Astrocyte (in vitro differentiated cells and primary cell): Measurements from ENCODE around the gene MASP1. TPM values are rescaled to one million over a fixed set of nuclear protein-coding genes. Genes with fewer than 3 reads are reported as not detected.

Source experiments
- DNase-seq: peaks from one replicate; pipeline ENCODE4 v3.0.0-alpha.2; 2010; ENCODE audit warnings: low read depth
- FAIRE-seq: peaks from 2 replicates; lab custom pipeline; 2011; peaks lifted over from hg19 to GRCh38; lab: Jason Lieb, UNC
- H2AFZ ChIP-seq: 2 replicates; pipeline ENCODE4 v1.6.0; 2012; ENCODE audit warnings: low read depth, low read length, inconsistent platforms
- H3K27ac ChIP-seq: 2 replicates; pipeline ENCODE4 v1.5.1; 2011; ENCODE audit warnings: low read depth, low read length, inconsistent platforms
- H3K27me3 ChIP-seq: 2 replicates; pipeline ENCODE4 v1.6.0; 2011; ENCODE audit warnings: low read length, inconsistent platforms; ENCODE audit not compliant: insufficient read depth
- H3K36me3 ChIP-seq: 2 replicates; pipeline ENCODE4 v1.5.1; 2011; ENCODE audit warnings: low read length, inconsistent platforms; ENCODE audit not compliant: insufficient read depth
- H3K4me1 ChIP-seq: 2 replicates; pipeline ENCODE4 v1.5.1; 2011; ENCODE audit warnings: low read length, inconsistent platforms; ENCODE audit not compliant: insufficient read depth
- H3K4me2 ChIP-seq: 2 replicates; pipeline ENCODE4 v1.6.0; 2012; ENCODE audit warnings: low read length, inconsistent platforms
- H3K4me3 ChIP-seq: 2 replicates; pipeline ENCODE4 v1.5.1; 2011; ENCODE audit warnings: low read depth, mild to moderate bottlenecking, low read length, inconsistent platforms; ENCODE audit not compliant: insufficient read depth
- H3K79me2 ChIP-seq: 2 replicates; pipeline ENCODE4 v1.6.0; 2012; ENCODE audit warnings: mild to moderate bottlenecking, low read length, inconsistent platforms; ENCODE audit not compliant: insufficient read depth
- H3K9ac ChIP-seq: 2 replicates; pipeline ENCODE4 v1.6.0; 2012; ENCODE audit warnings: mild to moderate bottlenecking, low read length, inconsistent platforms
- H3K9me3 ChIP-seq: 2 replicates; pipeline ENCODE4 v1.5.1; 2012; ENCODE audit warnings: low read depth, mild to moderate bottlenecking, low read length, inconsistent platforms; ENCODE audit not compliant: insufficient read depth
- H4K20me1 ChIP-seq: 2 replicates; pipeline ENCODE4 v1.6.0; 2012; ENCODE audit warnings: low read length, inconsistent platforms; ENCODE audit not compliant: insufficient read depth
- H3K27ac Mint-ChIP-seq: one replicate; pipeline ENCODE4 v1.8.0; 2021; ENCODE audit warnings: mild to moderate bottlenecking, mixed read lengths; ENCODE audit not compliant: unreplicated experiment
- H3K27me3 Mint-ChIP-seq: one replicate; pipeline ENCODE4 v1.8.0; 2021; ENCODE audit warnings: low read depth, mixed read lengths; ENCODE audit not compliant: unreplicated experiment
- H3K36me3 Mint-ChIP-seq: one replicate; pipeline ENCODE4 v1.8.0; 2021; ENCODE audit warnings: low read depth, mixed read lengths; ENCODE audit not compliant: unreplicated experiment
- H3K4me1 Mint-ChIP-seq: one replicate; pipeline ENCODE4 v1.8.0; 2021; ENCODE audit warnings: low read depth, mixed read lengths; ENCODE audit not compliant: unreplicated experiment
- H3K4me3 Mint-ChIP-seq: one replicate; pipeline ENCODE4 v1.8.0; 2021; ENCODE audit warnings: mild to moderate bottlenecking, moderate library complexity, mixed read lengths; ENCODE audit not compliant: unreplicated experiment
- H3K9me3 Mint-ChIP-seq: one replicate; pipeline ENCODE4 v1.8.0; 2021; ENCODE audit warnings: mild to moderate bottlenecking, mixed read lengths; ENCODE audit not compliant: unreplicated experiment
- CTCF ChIP-seq: IDR thresholded peaks from 2 replicates; pipeline ENCODE4 v1.5.1; 2011; ENCODE audit warnings: low read depth, mild to moderate bottlenecking, inconsistent platforms, low read length, moderate library complexity; ENCODE audit not compliant: insufficient read depth
- EZH2 ChIP-seq: IDR thresholded peaks from 2 replicates; pipeline ENCODE4 v1.6.1; 2012; ENCODE audit warnings: mild to moderate bottlenecking, low read length, inconsistent platforms; ENCODE audit not compliant: insufficient read depth
- total RNA-seq: library from RNA; stranded (reverse); gene quantifications from 2 replicates; pipeline ENCODE4 v1.2.1, GENCODE V29; 2021

The MASP1 gene
- total RNA-seq, 1 donor from 2014 or later, result 0.79 TPM

DNA sequence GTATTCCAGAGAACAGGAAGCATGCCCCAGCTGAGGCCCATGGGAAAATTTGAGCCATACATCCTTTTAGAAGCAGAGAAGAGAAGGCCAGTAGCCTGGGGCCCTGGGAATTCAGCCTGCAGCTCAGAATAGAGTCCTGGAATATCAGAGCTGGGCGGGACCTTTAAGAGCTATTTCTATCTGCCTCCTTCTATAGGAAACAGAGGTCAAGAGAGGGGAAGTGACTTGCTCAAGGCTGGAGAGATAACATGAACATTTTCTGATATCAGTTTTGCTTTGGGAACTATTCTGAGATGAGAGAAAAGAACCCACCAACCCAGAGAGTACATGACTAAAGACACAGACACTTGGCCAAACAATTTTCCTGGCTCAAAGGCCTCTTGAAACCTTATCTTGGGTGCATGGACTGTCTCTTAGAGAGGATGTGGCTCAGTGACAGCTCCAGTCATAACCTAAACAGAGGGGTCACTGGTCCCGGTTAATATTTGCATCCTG is 26.0 kb downstream of the MASP1 start:
- H3K79me2 ChIP-seq, result no peaks in the 10 kb centered on the region
- peaks cover 7% of the 10 kb centered on the region for H3K9me3 ChIP-seq
- peak overlapping the region; percentile 49 for H3K4me2 ChIP-seq
- H3K4me3 ChIP-seq, result no peak overlapping the region
- H3K4me3 Mint-ChIP-seq, result no peak overlapping the region
- no peaks in the 10 kb centered on the region for H4K20me1 ChIP-seq
- H3K9me3 Mint-ChIP-seq, result peaks cover 13% of the 10 kb centered on the region
- peaks cover 34% of the 10 kb centered on the region for H3K4me1 Mint-ChIP-seq
- H3K27me3 ChIP-seq, result no peaks in the 10 kb centered on the region
- TF ChIP-seq CTCF (no peak), EZH2 (no peak)
- H3K9ac ChIP-seq, result no peak overlapping the region
- no peaks in the 10 kb centered on the region for H3K36me3 ChIP-seq
- H3K36me3 Mint-ChIP-seq, result no peaks in the 10 kb centered on the region
- FAIRE-seq (no peak), DNase-seq (no peak)
- peak overlapping the region; percentile 85 for H3K27ac Mint-ChIP-seq
- peaks cover 25% of the 10 kb centered on the region for H3K4me1 ChIP-seq
- H3K27me3 Mint-ChIP-seq, result no peaks in the 10 kb centered on the region
- no peak overlapping the region for H3K27ac ChIP-seq
- no peak overlapping the region for H2AFZ ChIP-seq

- Mint-ChIP-seq H3K36me3 (no peaks in the 10 kb centered on the region), H3K4me1 (peaks cover 34% of the 10 kb centered on the region), H3K4me3 (no peak overlapping the region), H3K27me3 (no peaks in the 10 kb centered on the region), H3K9me3 (peaks cover 10% of the 10 kb centered on the region), H3K27ac (peak overlapping the region; percentile 85)
- Histone ChIP-seq H3K36me3 (no peaks in the 10 kb centered on the region), H3K27ac (peak overlapping the region; percentile 55), H4K20me1 (no peaks in the 10 kb centered on the region), H3K4me3 (no peak overlapping the region), H3K4me1 (peaks cover 25% of the 10 kb centered on the region), H3K27me3 (no peaks in the 10 kb centered on the region), H3K4me2 (peak overlapping the region; percentile 49), H3K9me3 (peaks cover 5% of the 10 kb centered on the region), H3K79me2 (no peaks in the 10 kb centered on the region), H3K9ac (peak overlapping the region; percentile 27), H2AFZ (no peak overlapping the region)
- FAIRE-seq (no peak), DNase-seq (peak; percentile 59)
- no peak for TF ChIP-seq EZH2
- no peak for TF ChIP-seq CTCF
Measured at GRCh38 chr3:187264911-187265310, 26.6 kb downstream of the MASP1 start.

GRCh38 chr3:187264021-187264420 is 27.5 kb downstream of the MASP1 start:
- Mint-ChIP-seq H3K27me3 (no peaks in the 10 kb centered on the region), H3K36me3 (no peaks in the 10 kb centered on the region), H3K4me1 (peaks cover 34% of the 10 kb centered on the region), H3K4me3 (no peak overlapping the region), H3K27ac (peak overlapping the region; percentile 85), H3K9me3 (peaks cover 6% of the 10 kb centered on the region)
- Histone ChIP-seq H3K4me1 (peaks cover 25% of the 10 kb centered on the region), H3K4me2 (peak overlapping the region; percentile 49), H3K27me3 (no peaks in the 10 kb centered on the region), H2AFZ (no peak overlapping the region), H3K9ac (no peak overlapping the region), H3K36me3 (no peaks in the 10 kb centered on the region), H4K20me1 (no peaks in the 10 kb centered on the region), H3K9me3 (no peaks in the 10 kb centered on the region), H3K4me3 (no peak overlapping the region), H3K27ac (peak overlapping the region; percentile 55), H3K79me2 (no peaks in the 10 kb centered on the region)
- TF ChIP-seq EZH2 (no peak), CTCF (no peak)
- FAIRE-seq (peak; percentile 37), DNase-seq (peak; percentile 85)
